ENCODE data around the gene CTSH. TPM values are rescaled to one million over a fixed set of nuclear protein-coding genes. Genes with fewer than 3 reads are reported as not detected.

The CTSH gene
- total RNA-seq, 4 donors from 2014 or later: 127 to 375 (median 217) TPM

- no peak for TF ChIP-seq CTCF (IDR thresholded peaks at IDR 0.05; ENCODE audit: low read depth)
These were observed 29.3 kb downstream of the CTSH start for GRCh38 chr15:78915341-78916087.

- no peak for TF ChIP-seq CTCF (IDR thresholded peaks at IDR 0.05; ENCODE audit: low read depth)
These were observed 30.6 kb downstream of the CTSH start for GRCh38 chr15:78914027-78914764.

GRCh38 chr15:78913012-78913411 lies 31.8 kb downstream of the CTSH start:
- no peak for TF ChIP-seq CTCF (IDR thresholded peaks at IDR 0.05; ENCODE audit: low read depth)

GRCh38 chr15:78912316-78912715 lies 32.5 kb downstream of the CTSH start:
- no peak for TF ChIP-seq CTCF (IDR thresholded peaks at IDR 0.05; ENCODE audit: low read depth)

- TF ChIP-seq CTCF (IDR thresholded peaks at IDR 0.05; ENCODE audit: low read depth): no peak
These were observed 34.6 kb downstream of the CTSH start for GRCh38 chr15:78910271-78910670.

GRCh38 chr15:78909791-78910228 lies 35.0 kb downstream of the CTSH start:
- no peak for TF ChIP-seq CTCF (IDR thresholded peaks at IDR 0.05; ENCODE audit: low read depth)

- TF ChIP-seq CTCF (IDR thresholded peaks at IDR 0.05; ENCODE audit: low read depth): no peak
These were observed 35.6 kb downstream of the CTSH start for GRCh38 chr15:78909160-78909695.
